Breast epithelium (tissue), 3 donors: ENCODE measurements around the gene PTPN7.

ENCODE experiments used
- CTCF ChIP-seq, 3 donors: fragments of 450-650 bp; IDR thresholded peaks; one replicate each; pipeline ENCODE4 v1.5.1; 2016 to 2017; ENCODE audit warnings: antibody characterized with exemption in 3 of 3, mild to moderate bottlenecking in 3 of 3, moderate library complexity in 3 of 3
- POLR2A ChIP-seq: fragments of 450-650 bp; IDR thresholded peaks from one replicate; pipeline ENCODE4 v1.6.1; 2016; ENCODE audit warnings: antibody characterized with exemption, mild to moderate bottlenecking, moderate library complexity
- POLR2AphosphoS5 ChIP-seq, 3 donors: sonication (generic); formaldehyde crosslinking; IDR thresholded peaks; one replicate each; pipeline ENCODE4 v1.6.1; 2017; ENCODE audit warnings: antibody characterized with exemption in 3 of 3

GRCh38 chr1:202182040-202182877 lies 21.9 kb upstream of the PTPN7 start:
- TF ChIP-seq CTCF (IDR thresholded peaks at IDR 0.05) (no peak), POLR2AphosphoS5 (IDR thresholded peaks at IDR 0.05) (no peak), POLR2A (no peak)
